ENCODE measurements around the gene FAM83G. TPM values are rescaled to one million over a fixed set of nuclear protein-coding genes. Genes with fewer than 3 reads are reported as not detected.

Gene FAM83G
- total RNA-seq, 1 experiment from 2014 or later: 31.4 TPM

- ATAC-seq: no peak
- H3K27ac Mint-ChIP-seq: no peak overlapping the region
- ChIA-PET CTCF (interaction anchor here (0.5 to 2.9 kb wide), 2 partner anchors 58 to 224 kb away, joined by 3 to 7 read pairs; no protein-coding TSS in a partner anchor), POLR2A (no interaction called here)
- TF ChIP-seq TEAD4 (CRISPR knock-in tag; IDR thresholded peaks at IDR 0.05) (no peak), ZNF671 (CRISPR knock-in tag; IDR thresholded peaks at IDR 0.05) (no peak), CTCF (IDR thresholded peaks at IDR 0.05) (no peak), ERG (CRISPR knock-in tag; IDR thresholded peaks at IDR 0.05) (no peak), TEAD1 (CRISPR knock-in tag; IDR thresholded peaks at IDR 0.05) (no peak), CREB1 (CRISPR knock-in tag; IDR thresholded peaks at IDR 0.05) (no peak), E2F5 (CRISPR knock-in tag; IDR thresholded peaks at IDR 0.05) (no peak), ELF4 (CRISPR knock-in tag; IDR thresholded peaks at IDR 0.05; ENCODE audit: low read depth) (no peak), SP1 (CRISPR knock-in tag; conservative IDR thresholded peaks at IDR 0.05) (no peak), IRF2 (CRISPR knock-in tag; IDR thresholded peaks at IDR 0.05; ENCODE audit: borderline replicate concordance, low read depth) (no peak), USF1 (CRISPR knock-in tag; IDR thresholded peaks at IDR 0.05) (no peak), ZNF317 (CRISPR knock-in tag; IDR thresholded peaks at IDR 0.05; ENCODE audit: borderline replicate concordance, low read depth) (no peak)
- TF ChIP-seq, protein P1, sequence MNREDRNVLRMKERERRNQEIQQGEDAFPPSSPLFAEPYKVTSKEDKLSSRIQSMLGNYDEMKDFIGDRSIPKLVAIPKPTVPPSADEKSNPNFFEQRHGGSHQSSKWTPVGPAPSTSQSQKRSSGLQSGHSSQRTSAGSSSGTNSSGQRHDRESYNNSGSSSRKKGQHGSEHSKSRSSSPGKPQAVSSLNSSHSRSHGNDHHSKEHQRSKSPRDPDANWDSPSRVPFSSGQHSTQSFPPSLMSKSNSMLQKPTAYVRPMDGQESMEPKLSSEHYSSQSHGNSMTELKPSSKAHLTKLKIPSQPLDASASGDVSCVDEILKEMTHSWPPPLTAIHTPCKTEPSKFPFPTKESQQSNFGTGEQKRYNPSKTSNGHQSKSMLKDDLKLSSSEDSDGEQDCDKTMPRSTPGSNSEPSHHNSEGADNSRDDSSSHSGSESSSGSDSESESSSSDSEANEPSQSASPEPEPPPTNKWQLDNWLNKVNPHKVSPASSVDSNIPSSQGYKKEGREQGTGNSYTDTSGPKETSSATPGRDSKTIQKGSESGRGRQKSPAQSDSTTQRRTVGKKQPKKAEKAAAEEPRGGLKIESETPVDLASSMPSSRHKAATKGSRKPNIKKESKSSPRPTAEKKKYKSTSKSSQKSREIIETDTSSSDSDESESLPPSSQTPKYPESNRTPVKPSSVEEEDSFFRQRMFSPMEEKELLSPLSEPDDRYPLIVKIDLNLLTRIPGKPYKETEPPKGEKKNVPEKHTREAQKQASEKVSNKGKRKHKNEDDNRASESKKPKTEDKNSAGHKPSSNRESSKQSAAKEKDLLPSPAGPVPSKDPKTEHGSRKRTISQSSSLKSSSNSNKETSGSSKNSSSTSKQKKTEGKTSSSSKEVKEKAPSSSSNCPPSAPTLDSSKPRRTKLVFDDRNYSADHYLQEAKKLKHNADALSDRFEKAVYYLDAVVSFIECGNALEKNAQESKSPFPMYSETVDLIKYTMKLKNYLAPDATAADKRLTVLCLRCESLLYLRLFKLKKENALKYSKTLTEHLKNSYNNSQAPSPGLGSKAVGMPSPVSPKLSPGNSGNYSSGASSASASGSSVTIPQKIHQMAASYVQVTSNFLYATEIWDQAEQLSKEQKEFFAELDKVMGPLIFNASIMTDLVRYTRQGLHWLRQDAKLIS (CRISPR knock-in tag; IDR thresholded peaks at IDR 0.05; ENCODE audit: borderline replicate concordance): no peak
- TF ChIP-seq, protein P2, sequence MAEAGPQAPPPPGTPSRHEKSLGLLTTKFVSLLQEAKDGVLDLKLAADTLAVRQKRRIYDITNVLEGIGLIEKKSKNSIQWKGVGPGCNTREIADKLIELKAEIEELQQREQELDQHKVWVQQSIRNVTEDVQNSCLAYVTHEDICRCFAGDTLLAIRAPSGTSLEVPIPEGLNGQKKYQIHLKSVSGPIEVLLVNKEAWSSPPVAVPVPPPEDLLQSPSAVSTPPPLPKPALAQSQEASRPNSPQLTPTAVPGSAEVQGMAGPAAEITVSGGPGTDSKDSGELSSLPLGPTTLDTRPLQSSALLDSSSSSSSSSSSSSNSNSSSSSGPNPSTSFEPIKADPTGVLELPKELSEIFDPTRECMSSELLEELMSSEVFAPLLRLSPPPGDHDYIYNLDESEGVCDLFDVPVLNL (CRISPR knock-in tag; IDR thresholded peaks at IDR 0.05; ENCODE audit: borderline replicate concordance, low read depth): no peak
- no peak for DNase-seq (ENCODE audit: low spot score)
- no peak overlapping the region for H3K4me3 Mint-ChIP-seq
- H3K4me1 Mint-ChIP-seq: 0 out of 2 replicates have a peak, but pooled peaks cover 5% of the 10 kb centered on the region
- no peaks in the 10 kb centered on the region; the same call in 1 of the 2 replicates for H3K27me3 Mint-ChIP-seq (ENCODE audit: low read depth)
- no peaks in the 10 kb centered on the region for H3K9me3 Mint-ChIP-seq
- no peaks in the 10 kb centered on the region for H3K36me3 Mint-ChIP-seq
These were observed 14.7 kb upstream of the FAM83G start for GRCh38 chr17:19019041-19019941.
